PC-9 (cell line): Measurements from ENCODE around the gene NPS.

Source experiments
- EZH2 ChIP-seq: fragments of 200-600 bp; sonication (generic); IDR thresholded peaks from 2 replicates; pipeline ENCODE4 v1.8.0; 2017; ENCODE audit warnings: antibody characterized with exemption, low read depth
- TF ChIP-seq, protein P1 (sequence below): fragments of 200-600 bp; sonication (generic); conservative IDR thresholded peaks from 2 replicates; pipeline ENCODE4 v1.6.1; 2017; ENCODE audit warnings: mixed run types, antibody characterized with exemption, mild to moderate bottlenecking, moderate library complexity

DNA sequence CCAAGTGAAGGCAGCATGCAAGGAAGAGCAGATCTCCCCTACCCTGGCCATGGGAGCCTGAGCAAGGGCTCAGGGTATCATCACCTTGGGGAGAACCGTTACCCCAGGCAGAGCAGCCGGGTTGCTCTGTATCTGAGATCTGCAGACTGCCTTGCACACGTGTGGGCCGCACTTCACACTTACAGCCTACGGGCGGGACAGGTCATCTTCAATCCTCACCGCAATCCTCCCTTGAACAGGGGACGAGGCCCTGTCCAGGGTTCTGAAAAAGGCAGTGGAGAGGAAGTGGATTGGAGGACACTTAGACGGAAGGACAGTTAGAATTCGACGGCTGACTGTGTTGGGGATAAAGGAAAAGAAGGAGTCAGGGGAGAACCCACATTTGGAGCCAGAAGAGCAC lies 51.4 kb downstream of the NPS start:
- TF ChIP-seq, protein P1, sequence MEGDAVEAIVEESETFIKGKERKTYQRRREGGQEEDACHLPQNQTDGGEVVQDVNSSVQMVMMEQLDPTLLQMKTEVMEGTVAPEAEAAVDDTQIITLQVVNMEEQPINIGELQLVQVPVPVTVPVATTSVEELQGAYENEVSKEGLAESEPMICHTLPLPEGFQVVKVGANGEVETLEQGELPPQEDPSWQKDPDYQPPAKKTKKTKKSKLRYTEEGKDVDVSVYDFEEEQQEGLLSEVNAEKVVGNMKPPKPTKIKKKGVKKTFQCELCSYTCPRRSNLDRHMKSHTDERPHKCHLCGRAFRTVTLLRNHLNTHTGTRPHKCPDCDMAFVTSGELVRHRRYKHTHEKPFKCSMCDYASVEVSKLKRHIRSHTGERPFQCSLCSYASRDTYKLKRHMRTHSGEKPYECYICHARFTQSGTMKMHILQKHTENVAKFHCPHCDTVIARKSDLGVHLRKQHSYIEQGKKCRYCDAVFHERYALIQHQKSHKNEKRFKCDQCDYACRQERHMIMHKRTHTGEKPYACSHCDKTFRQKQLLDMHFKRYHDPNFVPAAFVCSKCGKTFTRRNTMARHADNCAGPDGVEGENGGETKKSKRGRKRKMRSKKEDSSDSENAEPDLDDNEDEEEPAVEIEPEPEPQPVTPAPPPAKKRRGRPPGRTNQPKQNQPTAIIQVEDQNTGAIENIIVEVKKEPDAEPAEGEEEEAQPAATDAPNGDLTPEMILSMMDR, result no peak
- no peak for TF ChIP-seq EZH2
